SK-N-SH treated with all-trans-retinoic acid at 6 μM for 48 hours (cell line): ENCODE measurements around the gene TAF4B.
"Not testable (repeated sequence)": the region's sequence is repeated elsewhere in the genome, so short reads cannot be mapped to it uniquely, and the experiment has no call there.

Experiments
- ATAC-seq: fragments of 200-7000 bp; cut with Tn5 transposase; 3 replicates; pipeline ENCODE4 v1.9.1; 2020; ENCODE audit warnings: mild to moderate bottlenecking, moderate library complexity
- ARNTL ChIP-seq: fragments of 450-650 bp; formaldehyde crosslinking; IDR thresholded peaks from 2 replicates; pipeline ENCODE4 v1.5.0; 2020; ENCODE audit warnings: low read depth, mild to moderate bottlenecking, moderate library complexity, borderline replicate concordance
- BACH2 ChIP-seq: fragments of 250-450 bp; sonication (Bioruptor Pico); IDR thresholded peaks from 2 replicates; pipeline ENCODE4 v1.9.0; 2021; ENCODE audit warnings: mild to moderate bottlenecking, borderline replicate concordance
- CREB5 ChIP-seq: fragments of 250-450 bp; sonication (Bioruptor Pico); IDR thresholded peaks from 2 replicates; pipeline ENCODE4 v1.5.1; 2020; ENCODE audit warnings: low read depth, mild to moderate bottlenecking, moderate library complexity
- CSDC2 ChIP-seq: fragments of 250-450 bp; sonication (Bioruptor Pico); IDR thresholded peaks from 2 replicates; pipeline ENCODE4 v1.5.0; 2020; ENCODE audit warnings: mild to moderate bottlenecking, moderate library complexity
- CSRNP3 ChIP-seq: fragments of 250-450 bp; sonication (Bioruptor Pico); IDR thresholded peaks from 2 replicates; pipeline ENCODE4 v1.5.1; 2021; ENCODE audit warnings: mild to moderate bottlenecking, moderate library complexity
- ESRRG ChIP-seq: fragments of 250-450 bp; sonication (Bioruptor Pico); IDR thresholded peaks from 2 replicates; pipeline ENCODE4 v1.6.1; 2021; ENCODE audit warnings: mild to moderate bottlenecking
- GLIS3 ChIP-seq: fragments of 250-450 bp; sonication (Bioruptor Pico); IDR thresholded peaks from 2 replicates; pipeline ENCODE4 v1.5.0; 2020; ENCODE audit warnings: mild to moderate bottlenecking, moderate library complexity
- ISL1 ChIP-seq: fragments of 250-450 bp; sonication (Bioruptor Pico); IDR thresholded peaks from 2 replicates; pipeline ENCODE4 v2.1.2; 2022; ENCODE audit warnings: mild to moderate bottlenecking, moderate library complexity
- OSR1 ChIP-seq: fragments of 250-450 bp; sonication (Bioruptor Pico); IDR thresholded peaks from 2 replicates; pipeline ENCODE4 v1.8.0; 2022; ENCODE audit warnings: moderate library complexity, mild to moderate bottlenecking, inconsistent platforms
- PATZ1 ChIP-seq: fragments of 250-450 bp; sonication (Bioruptor Pico); IDR thresholded peaks from 2 replicates; pipeline ENCODE4 v1.8.0; 2020; ENCODE audit warnings: mild to moderate bottlenecking, moderate library complexity, borderline replicate concordance
- PPARA ChIP-seq: fragments of 250-450 bp; sonication (Bioruptor Pico); IDR thresholded peaks from 2 replicates; pipeline ENCODE4 v1.5.0; 2020; ENCODE audit warnings: mild to moderate bottlenecking, borderline replicate concordance
- RARB ChIP-seq: fragments of 250-450 bp; sonication (Bioruptor Pico); IDR thresholded peaks from 2 replicates; pipeline ENCODE4 v1.8.0; 2021; ENCODE audit warnings: mild to moderate bottlenecking, moderate library complexity
- SNAI2 ChIP-seq: fragments of 250-450 bp; sonication (Bioruptor Pico); IDR thresholded peaks from 2 replicates; pipeline ENCODE4 v1.5.0; 2020; ENCODE audit warnings: mild to moderate bottlenecking, moderate library complexity
- TCF4 ChIP-seq: fragments of 250-450 bp; sonication (Bioruptor Pico); IDR thresholded peaks from 2 replicates; pipeline ENCODE4 v1.8.0; 2021; ENCODE audit warnings: mild to moderate bottlenecking, moderate library complexity, borderline replicate concordance
- TOX ChIP-seq: fragments of 250-450 bp; sonication (Bioruptor Pico); IDR thresholded peaks from 2 replicates; pipeline ENCODE4 v1.8.0; 2021; ENCODE audit warnings: mild to moderate bottlenecking, moderate library complexity, borderline replicate concordance
- TSHZ2 ChIP-seq: fragments of 250-450 bp; sonication (Bioruptor Pico); IDR thresholded peaks from 2 replicates; pipeline ENCODE4 v1.5.0; 2020; ENCODE audit warnings: mild to moderate bottlenecking, moderate library complexity
- ZC3H10 ChIP-seq: fragments of 250-450 bp; sonication (Bioruptor Pico); IDR thresholded peaks from 2 replicates; pipeline ENCODE4 v1.5.1; 2021; ENCODE audit warnings: mild to moderate bottlenecking, moderate library complexity
- ZFP3 ChIP-seq: fragments of 250-450 bp; sonication (Bioruptor Pico); IDR thresholded peaks from 2 replicates; pipeline ENCODE4 v1.5.0; 2020; ENCODE audit warnings: mild to moderate bottlenecking, moderate library complexity
- ZFP30 ChIP-seq: fragments of 450-650 bp; formaldehyde crosslinking; IDR thresholded peaks from 2 replicates; pipeline ENCODE4 v1.5.0; 2022; ENCODE audit warnings: mild to moderate bottlenecking, moderate library complexity
- ZNF565 ChIP-seq: fragments of 450-650 bp; formaldehyde crosslinking; conservative IDR thresholded peaks from 2 replicates; pipeline ENCODE4 v1.5.0; 2020; ENCODE audit warnings: low read depth, mild to moderate bottlenecking, moderate library complexity
- ZNF70 ChIP-seq: fragments of 450-650 bp; formaldehyde crosslinking; IDR thresholded peaks from 2 replicates; pipeline ENCODE4 v1.5.0; 2020; ENCODE audit warnings: mild to moderate bottlenecking, moderate library complexity
- ZNF8 ChIP-seq: fragments of 450-650 bp; formaldehyde crosslinking; IDR thresholded peaks from 2 replicates; pipeline ENCODE4 v1.5.0; 2020; ENCODE audit warnings: mild to moderate bottlenecking, moderate library complexity
- TF ChIP-seq, protein P1 (sequence below): fragments of 250-450 bp; sonication (Bioruptor Pico); IDR thresholded peaks from 2 replicates; pipeline ENCODE4 v1.8.0; 2021; ENCODE audit warnings: low read depth, mild to moderate bottlenecking, moderate library complexity, borderline replicate concordance

Gene TAF4B

GRCh38 chr18:26196605-26197004 is 29.6 kb upstream of the TAF4B start:
- TF ChIP-seq TSHZ2 (CRISPR knock-in tag) (no peak), ZFP3 (CRISPR knock-in tag) (no peak), BACH2 (no peak), CREB5 (CRISPR knock-in tag) (no peak), OSR1 (CRISPR knock-in tag) (no peak), ISL1 (no peak), ZNF565 (CRISPR knock-in tag) (no peak), ZNF8 (no peak), ZNF70 (CRISPR knock-in tag) (no peak), PPARA (CRISPR knock-in tag) (no peak), SNAI2 (CRISPR knock-in tag) (no peak), PATZ1 (CRISPR knock-in tag) (no peak), TCF4 (CRISPR knock-in tag) (no peak)
- TF ChIP-seq, protein P1, sequence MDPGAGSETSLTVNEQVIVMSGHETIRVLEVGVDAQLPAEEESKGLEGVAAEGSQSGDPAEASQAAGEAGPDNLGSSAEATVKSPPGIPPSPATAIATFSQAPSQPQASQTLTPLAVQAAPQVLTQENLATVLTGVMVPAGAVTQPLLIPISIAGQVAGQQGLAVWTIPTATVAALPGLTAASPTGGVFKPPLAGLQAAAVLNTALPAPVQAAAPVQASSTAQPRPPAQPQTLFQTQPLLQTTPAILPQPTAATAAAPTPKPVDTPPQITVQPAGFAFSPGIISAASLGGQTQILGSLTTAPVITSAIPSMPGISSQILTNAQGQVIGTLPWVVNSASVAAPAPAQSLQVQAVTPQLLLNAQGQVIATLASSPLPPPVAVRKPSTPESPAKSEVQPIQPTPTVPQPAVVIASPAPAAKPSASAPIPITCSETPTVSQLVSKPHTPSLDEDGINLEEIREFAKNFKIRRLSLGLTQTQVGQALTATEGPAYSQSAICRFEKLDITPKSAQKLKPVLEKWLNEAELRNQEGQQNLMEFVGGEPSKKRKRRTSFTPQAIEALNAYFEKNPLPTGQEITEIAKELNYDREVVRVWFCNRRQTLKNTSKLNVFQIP (CRISPR knock-in tag) = no peak
- TF ChIP-seq, all 23 proteins: peak for 0
- ATAC-seq = no peak

GRCh38 chr18:26202001-26202400 is 24.2 kb upstream of the TAF4B start:
- not testable (repeated sequence) for ATAC-seq

DNA sequence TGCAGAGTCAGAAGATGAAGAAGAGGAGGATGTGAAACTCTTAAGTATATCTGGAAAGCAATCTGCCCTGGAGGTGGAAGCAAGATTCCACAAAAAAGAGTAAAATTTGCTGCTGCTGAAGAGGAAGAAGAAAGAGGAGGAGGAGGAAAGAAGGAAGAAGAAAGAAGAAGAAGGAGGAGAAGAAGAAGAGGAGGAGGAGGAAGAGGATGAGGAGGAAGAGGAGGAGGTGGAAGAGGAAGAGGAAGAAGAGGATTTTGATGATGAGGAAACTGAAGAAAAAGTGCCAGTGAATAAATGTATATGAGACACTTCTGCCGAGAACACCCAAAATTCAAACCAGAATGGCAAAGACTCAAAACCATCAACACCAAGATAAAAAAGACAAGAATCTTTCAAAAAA is 20.9 kb upstream of the TAF4B start:
- ATAC-seq = no peak
- TF ChIP-seq TCF4 (CRISPR knock-in tag) (no peak), ARNTL (CRISPR knock-in tag) (no peak), ZNF70 (CRISPR knock-in tag) (no peak), ZFP30 (CRISPR knock-in tag) (no peak), RARB (CRISPR knock-in tag) (no peak), ISL1 (no peak), CSDC2 (CRISPR knock-in tag) (no peak), OSR1 (CRISPR knock-in tag) (no peak), ESRRG (CRISPR knock-in tag) (no peak), SNAI2 (CRISPR knock-in tag) (no peak), GLIS3 (CRISPR knock-in tag) (no peak), PPARA (CRISPR knock-in tag) (no peak), TSHZ2 (CRISPR knock-in tag) (no peak), ZC3H10 (CRISPR knock-in tag) (no peak), TOX (CRISPR knock-in tag) (no peak), ZFP3 (CRISPR knock-in tag) (no peak), BACH2 (no peak), CSRNP3 (no peak), ZNF8 (no peak)
- TF ChIP-seq, protein P1 (CRISPR knock-in tag) = no peak
